ENCODE measurements around the gene GPR157.

Gene GPR157

GRCh38 chr1:9079988-9080704 is 48.8 kb downstream of the GPR157 start:
- no peak for ATAC-seq
- no peak for TF ChIP-seq ZC3H10 (CRISPR knock-in tag; IDR thresholded peaks at IDR 0.05)
- TF ChIP-seq ZNF565 (CRISPR knock-in tag; conservative IDR thresholded peaks at IDR 0.05; ENCODE audit: low read depth), result no peak
- TF ChIP-seq ZFP3 (CRISPR knock-in tag; IDR thresholded peaks at IDR 0.05), result no peak
- no peak for TF ChIP-seq BACH2 (CRISPR knock-in tag; IDR thresholded peaks at IDR 0.05; ENCODE audit: borderline replicate concordance)
- no peak for TF ChIP-seq ZNF70 (CRISPR knock-in tag; IDR thresholded peaks at IDR 0.05)
- TF ChIP-seq GLIS3 (CRISPR knock-in tag; IDR thresholded peaks at IDR 0.05), result no peak
- TF ChIP-seq ISL1 (CRISPR knock-in tag; IDR thresholded peaks at IDR 0.05), result no peak
- no peak for TF ChIP-seq OSR1 (CRISPR knock-in tag; IDR thresholded peaks at IDR 0.05)
- TF ChIP-seq CSDC2 (CRISPR knock-in tag; IDR thresholded peaks at IDR 0.05), result no peak
- TF ChIP-seq ZNF8 (CRISPR knock-in tag; IDR thresholded peaks at IDR 0.05), result no peak
- TF ChIP-seq TOX (CRISPR knock-in tag; IDR thresholded peaks at IDR 0.05; ENCODE audit: borderline replicate concordance), result no peak

- no peak for ATAC-seq
- TF ChIP-seq OSR1 (CRISPR knock-in tag; IDR thresholded peaks at IDR 0.05) (no peak), TOX (CRISPR knock-in tag; IDR thresholded peaks at IDR 0.05; ENCODE audit: borderline replicate concordance) (no peak), BACH2 (CRISPR knock-in tag; IDR thresholded peaks at IDR 0.05; ENCODE audit: borderline replicate concordance) (no peak), CREB5 (CRISPR knock-in tag; IDR thresholded peaks at IDR 0.05; ENCODE audit: low read depth) (no peak), TSHZ2 (CRISPR knock-in tag; IDR thresholded peaks at IDR 0.05) (no peak), PPARA (CRISPR knock-in tag; IDR thresholded peaks at IDR 0.05; ENCODE audit: borderline replicate concordance) (no peak), CSDC2 (CRISPR knock-in tag; IDR thresholded peaks at IDR 0.05) (no peak), ZNF70 (CRISPR knock-in tag; IDR thresholded peaks at IDR 0.05) (no peak), ZNF8 (CRISPR knock-in tag; IDR thresholded peaks at IDR 0.05) (no peak), ZNF565 (CRISPR knock-in tag; conservative IDR thresholded peaks at IDR 0.05; ENCODE audit: low read depth) (no peak), ISL1 (CRISPR knock-in tag; IDR thresholded peaks at IDR 0.05) (no peak), RARB (CRISPR knock-in tag; IDR thresholded peaks at IDR 0.05) (no peak), ARNTL (CRISPR knock-in tag; IDR thresholded peaks at IDR 0.05; ENCODE audit: borderline replicate concordance, low read depth) (no peak), PATZ1 (CRISPR knock-in tag; IDR thresholded peaks at IDR 0.05; ENCODE audit: borderline replicate concordance) (no peak), ZFP30 (CRISPR knock-in tag; IDR thresholded peaks at IDR 0.05) (no peak)
Measured at GRCh38 chr1:9078752-9079500, 50.0 kb downstream of the GPR157 start.

- no peak; the same call in 1 of the 2 replicates for TF ChIP-seq ZNF8 (CRISPR knock-in tag; IDR thresholded peaks at IDR 0.05)
- TF ChIP-seq TOX (CRISPR knock-in tag; IDR thresholded peaks at IDR 0.05; ENCODE audit: borderline replicate concordance), result peak; percentile 50; the same call in 1 of the 2 replicates
- peak; percentile 80 for TF ChIP-seq ZC3H10 (CRISPR knock-in tag; IDR thresholded peaks at IDR 0.05)
- TF ChIP-seq PATZ1 (CRISPR knock-in tag; IDR thresholded peaks at IDR 0.05; ENCODE audit: borderline replicate concordance), result peak; percentile 80; the same call in 1 of the 2 replicates
- TF ChIP-seq CSDC2 (CRISPR knock-in tag; IDR thresholded peaks at IDR 0.05), result peak; percentile 99
- TF ChIP-seq RARB (CRISPR knock-in tag; IDR thresholded peaks at IDR 0.05), result peak; percentile 61; the same call in 1 of the 2 replicates
- peak; percentile 96 for TF ChIP-seq OSR1 (CRISPR knock-in tag; IDR thresholded peaks at IDR 0.05)
- TF ChIP-seq ZFP3 (CRISPR knock-in tag; IDR thresholded peaks at IDR 0.05), result peak; percentile 77; the same call in 1 of the 2 replicates
- TF ChIP-seq ESRRG (CRISPR knock-in tag; IDR thresholded peaks at IDR 0.05), result no peak
- ATAC-seq, result no peak
Measured at GRCh38 chr1:9078015-9078751, 50.7 kb downstream of the GPR157 start.
